HG02943 (cell line): ENCODE data around the gene ADGRL3.

ENCODE experiments used
- ATAC-seq: cut with Tn5 transposase; IDR thresholded peaks from one replicate; pipeline ENCODE4 v1.9.1; 2021; ENCODE audit warnings: mild to moderate bottlenecking, low read depth, moderate library complexity; ENCODE audit not compliant: unreplicated experiment

ADGRL3 gene

DNA sequence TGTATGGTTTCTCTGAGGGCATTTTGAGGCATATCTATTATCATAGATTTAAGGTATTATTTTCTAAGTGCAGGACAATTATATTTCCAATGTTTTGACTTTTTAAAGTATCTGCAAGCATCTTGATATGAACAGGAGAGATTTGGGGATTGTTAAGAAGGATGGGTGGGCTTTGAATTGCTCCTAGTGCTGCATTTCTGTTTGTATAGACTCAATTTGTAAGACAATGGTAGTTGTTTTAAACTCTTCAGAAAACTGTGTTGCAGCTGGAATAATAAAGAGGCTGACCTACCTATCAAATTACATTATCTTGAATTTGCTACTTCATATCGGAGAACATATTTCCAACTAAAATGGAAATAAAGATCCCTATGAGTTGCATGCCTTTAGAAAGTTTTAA, 570.3 kb downstream of the ADGRL3 start:
- ATAC-seq: no peak

- no peak for ATAC-seq
Measured at GRCh38 chr4:61771056-61771455, 570.9 kb downstream of the ADGRL3 start.

DNA sequence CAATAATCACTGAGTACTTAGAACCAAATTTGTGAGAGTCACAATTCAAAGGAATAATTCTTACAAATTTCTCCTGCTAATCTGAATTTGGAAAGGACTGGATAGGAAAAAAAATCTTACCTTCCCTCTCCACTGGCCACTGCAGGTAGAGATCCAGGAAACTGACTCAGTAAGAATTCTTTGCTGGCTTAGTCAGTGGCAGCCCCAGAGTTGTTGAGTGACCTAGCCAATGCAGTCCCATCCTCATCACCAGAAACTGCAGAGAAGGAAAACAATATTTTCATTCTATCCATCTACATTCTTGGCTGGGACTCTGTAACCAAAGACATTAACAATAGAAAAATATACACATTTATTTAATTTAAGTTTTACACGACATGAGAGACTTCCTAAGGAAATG, 572.0 kb downstream of the ADGRL3 start:
- no peak for ATAC-seq

DNA sequence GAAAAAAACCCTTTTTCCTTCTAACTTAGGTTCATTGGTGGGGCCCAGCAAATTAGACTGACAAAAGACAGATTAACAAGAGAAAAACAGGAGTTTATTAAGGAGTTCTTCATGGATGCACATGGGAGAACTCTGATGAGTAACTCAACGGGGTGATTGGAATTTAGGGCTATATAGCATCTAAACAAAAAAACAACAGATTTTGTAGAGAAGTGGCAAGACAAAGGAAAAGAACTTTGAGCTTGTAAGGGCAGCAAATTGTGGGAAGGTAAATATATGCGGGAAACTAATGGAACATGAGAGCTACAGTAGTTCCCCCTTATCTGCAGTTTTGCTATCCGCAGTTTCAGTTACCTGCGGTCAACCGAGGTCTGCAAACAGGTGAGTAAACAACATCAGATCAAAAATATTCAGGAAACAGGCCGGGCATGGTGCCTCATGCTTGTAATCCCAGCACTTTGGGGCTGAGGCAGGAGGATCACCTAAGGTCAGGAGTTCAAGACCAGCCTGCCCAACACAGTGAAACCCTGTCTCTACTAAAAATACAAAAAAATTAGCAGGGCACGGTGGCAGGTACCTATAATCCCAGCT, 573.6 kb downstream of the ADGRL3 start:
- ATAC-seq: no peak

DNA sequence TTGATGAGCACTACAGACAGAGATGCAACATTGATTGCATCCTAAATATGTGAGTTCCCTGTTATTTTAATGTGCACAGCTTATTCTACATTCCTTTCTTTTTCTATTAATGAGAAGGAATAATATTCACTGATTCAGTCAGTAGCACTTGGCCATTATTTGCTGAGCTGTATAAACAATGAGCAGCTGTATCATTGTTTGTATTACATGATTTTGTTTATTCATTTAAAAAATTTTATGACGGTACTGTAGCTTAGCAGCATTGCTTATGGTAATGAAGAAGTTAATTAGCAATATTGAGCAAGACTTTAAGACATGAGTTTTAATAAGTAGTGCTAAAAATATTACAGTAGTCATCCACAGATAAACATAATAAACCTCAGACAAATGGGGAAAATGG, 582.0 kb downstream of the ADGRL3 start:
- no peak for ATAC-seq

GRCh38 chr4:61783050-61783449, 582.9 kb downstream of the ADGRL3 start:
- ATAC-seq: no peak

DNA sequence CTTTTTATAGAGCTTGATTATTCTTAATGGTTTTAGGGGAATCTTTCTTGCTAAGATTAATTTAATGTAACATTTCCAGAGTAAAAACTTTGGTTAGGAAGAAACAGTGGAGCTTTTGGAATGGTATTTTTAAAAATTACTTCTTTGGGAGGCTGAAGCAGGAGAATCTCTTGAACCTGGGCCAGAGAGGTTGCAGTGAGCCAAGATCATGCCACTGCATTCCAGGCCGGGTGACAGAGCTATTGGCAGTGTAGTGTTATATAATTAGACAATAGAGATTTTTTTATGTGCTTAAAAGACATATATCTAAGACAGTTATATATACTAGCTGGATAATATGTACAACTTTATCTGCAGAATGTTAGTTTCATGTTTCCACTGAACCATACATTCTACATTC, 585.6 kb downstream of the ADGRL3 start:
- no peak for ATAC-seq

DNA sequence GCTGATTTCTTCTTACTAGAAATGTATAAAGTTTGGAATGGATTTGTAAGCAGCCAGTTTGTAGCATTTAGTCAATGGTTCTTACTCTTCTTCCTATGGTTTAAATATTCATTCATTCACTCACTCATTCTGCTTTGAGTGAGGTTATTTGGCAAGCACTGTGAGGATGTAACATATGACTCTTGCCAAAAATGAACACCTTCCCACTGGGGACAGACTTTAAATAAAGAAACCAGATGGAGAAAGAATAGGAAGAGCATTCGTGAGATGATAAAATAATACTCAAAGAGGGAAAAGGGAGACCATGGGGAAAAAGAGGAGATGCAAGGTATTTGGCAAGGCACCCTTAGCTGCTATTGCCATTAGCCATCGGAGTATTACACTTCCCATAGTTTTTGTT, 586.1 kb downstream of the ADGRL3 start:
- no peak for ATAC-seq

DNA sequence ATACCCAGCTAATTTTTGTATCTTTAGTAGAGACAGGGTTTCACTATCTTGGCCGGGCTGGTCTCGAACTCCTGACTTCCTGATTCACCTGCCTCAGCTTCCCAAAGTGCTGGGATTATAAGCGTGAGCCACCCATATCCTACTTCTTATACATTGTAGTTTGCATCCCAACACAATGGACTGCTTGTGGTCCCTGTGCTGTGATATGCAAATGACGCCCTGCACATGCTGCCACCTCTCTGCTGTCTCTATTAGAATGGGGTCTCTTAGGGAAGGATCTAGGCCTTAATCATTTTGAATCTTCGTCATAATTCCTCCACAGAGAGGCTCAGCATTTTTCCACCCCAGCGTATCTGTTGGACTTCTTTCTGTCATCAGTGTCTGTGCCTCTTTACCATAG, 595.9 kb downstream of the ADGRL3 start:
- ATAC-seq: no peak

GRCh38 chr4:61799794-61800193, 599.7 kb downstream of the ADGRL3 start:
- ATAC-seq: no peak

GRCh38 chr4:61805227-61805626, 605.1 kb downstream of the ADGRL3 start:
- no peak for ATAC-seq

DNA sequence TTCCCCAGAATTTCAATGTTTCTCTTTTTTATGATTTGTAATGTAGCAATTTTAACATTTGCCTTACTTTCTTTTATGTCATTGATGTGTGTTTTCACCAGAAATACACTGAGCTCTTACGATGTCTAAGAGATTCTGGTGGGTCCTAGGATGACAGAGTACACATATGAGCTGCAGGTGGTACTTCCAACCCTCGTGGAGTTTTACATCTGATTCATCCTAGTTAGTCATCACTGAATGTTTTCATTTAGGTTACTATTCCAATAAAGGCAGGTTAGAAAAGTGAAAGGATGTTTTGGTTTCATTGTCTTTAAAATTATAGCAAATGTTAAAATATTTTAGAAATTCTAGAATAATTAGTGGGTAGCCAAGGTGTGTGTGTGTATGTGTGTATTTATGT, 605.9 kb downstream of the ADGRL3 start:
- ATAC-seq: no peak

DNA sequence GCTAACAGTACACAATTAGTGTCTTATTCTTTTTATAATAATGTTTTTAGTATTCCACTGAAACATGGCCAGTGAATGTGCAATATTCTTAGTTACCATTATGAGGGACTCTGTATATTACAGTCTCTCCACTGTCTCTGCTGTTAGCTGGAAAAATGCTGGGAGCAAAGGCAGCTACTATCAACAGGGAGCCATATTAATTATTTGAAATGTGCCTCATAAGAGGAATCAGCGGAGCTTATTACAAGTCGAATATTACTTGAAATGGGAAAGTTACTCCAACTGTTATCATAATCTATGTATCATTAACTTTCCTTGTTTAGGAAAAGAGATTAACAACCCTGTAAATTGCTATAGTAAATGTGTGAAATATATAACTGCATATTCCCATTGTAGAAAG, 612.0 kb downstream of the ADGRL3 start:
- no peak for ATAC-seq

DNA sequence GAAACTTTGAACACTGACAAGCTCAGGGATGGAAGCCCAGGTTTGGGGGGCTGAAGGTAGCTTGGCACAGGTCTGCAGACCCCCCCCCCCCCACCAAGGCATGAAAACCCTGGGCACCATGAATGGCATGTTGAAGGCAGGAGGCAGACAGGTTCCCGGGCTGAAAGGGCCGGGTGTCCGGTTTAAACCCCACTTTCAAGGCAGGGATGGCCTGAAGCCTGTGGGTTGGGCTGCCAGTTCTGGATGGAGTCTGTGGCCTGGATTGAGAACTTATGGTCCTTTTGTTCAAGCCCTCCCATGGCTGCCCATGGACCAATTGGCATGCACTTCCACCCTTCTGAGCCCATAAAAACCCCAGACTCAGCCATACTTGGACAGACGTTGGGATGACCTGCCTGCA, 616.9 kb downstream of the ADGRL3 start:
- ATAC-seq: no peak

- ATAC-seq: no peak
Measured at GRCh38 chr4:61820136-61820535, 620.0 kb downstream of the ADGRL3 start.

- no peak for ATAC-seq
Measured at GRCh38 chr4:61824454-61824853, 624.3 kb downstream of the ADGRL3 start.

GRCh38 chr4:61827907-61828391, 627.8 kb downstream of the ADGRL3 start:
- no peak for ATAC-seq

DNA sequence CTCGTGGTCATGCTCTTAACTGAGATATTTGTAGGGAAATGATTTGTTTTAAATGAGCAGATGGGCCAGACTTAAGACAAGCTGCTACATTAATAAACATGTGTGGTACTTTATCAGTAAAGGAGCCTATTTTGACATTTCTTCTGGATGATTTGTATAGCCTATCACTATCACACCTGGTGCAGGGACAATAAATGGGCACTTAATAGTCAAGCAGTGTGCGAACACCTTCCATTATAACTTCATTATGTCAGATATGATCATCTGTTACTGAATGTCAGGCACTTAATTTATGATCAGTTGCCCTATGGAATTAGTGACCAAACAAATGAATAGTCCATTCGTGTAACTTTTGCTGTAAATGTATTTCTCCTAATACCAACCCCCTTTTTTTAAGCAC, 628.8 kb downstream of the ADGRL3 start:
- ATAC-seq: no peak

DNA sequence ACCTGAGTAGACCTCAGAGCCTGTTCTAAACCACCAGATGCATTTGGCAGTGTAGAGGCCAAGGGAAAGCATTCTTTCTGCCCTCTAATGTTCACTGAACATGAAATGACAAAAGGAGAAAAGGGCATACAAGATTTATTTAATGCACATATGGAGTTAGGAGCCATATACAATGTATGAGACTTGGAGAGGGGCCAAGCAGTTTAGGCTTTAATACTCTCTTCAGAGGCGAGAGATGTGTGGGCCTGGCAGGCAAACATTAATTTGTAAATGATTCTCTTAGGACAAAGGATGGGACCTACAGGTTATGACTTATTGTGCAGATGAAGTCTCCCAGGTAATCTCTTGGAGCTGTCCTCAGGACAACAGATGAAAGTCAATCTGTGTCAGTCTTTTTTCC, 631.9 kb downstream of the ADGRL3 start:
- no peak for ATAC-seq

- ATAC-seq: no peak
Measured at GRCh38 chr4:61837395-61837794, 637.3 kb downstream of the ADGRL3 start.

- ATAC-seq: no peak
Measured at GRCh38 chr4:61838072-61838471, 637.9 kb downstream of the ADGRL3 start.

GRCh38 chr4:61841714-61842113, 641.6 kb downstream of the ADGRL3 start:
- ATAC-seq: no peak

DNA sequence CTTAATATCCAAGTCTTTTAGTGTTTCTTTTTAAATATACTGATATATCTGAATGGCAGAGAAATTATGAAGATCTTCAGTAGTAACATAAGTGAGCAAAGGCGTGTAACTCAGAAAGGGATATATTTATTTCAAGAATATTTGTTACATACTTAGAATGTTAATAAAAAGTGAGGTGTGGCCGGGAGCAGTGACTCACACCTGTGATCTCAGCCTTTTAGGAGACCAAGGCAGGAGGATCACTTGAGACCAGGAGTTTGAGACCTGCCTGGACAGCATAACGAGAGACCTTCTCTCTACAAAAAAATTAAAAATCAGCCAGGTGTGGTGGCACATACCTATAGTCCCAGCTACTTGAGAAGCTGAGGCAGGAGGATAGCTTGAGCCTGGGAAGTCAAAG, 651.0 kb downstream of the ADGRL3 start:
- no peak for ATAC-seq
